RWPE1 (cell line): Measurements from ENCODE around the gene ZNF524.

Experiments
- CTCF ChIA-PET: fragments of 350-600 bp; sonication (Branson Sonifier 250); formaldehyde crosslinking; extraction: SDS; loops from one replicate; lab custom pipeline; 2021; lab: Yijun Ruan, JAX
- POLR2A ChIA-PET: fragments of 400-600 bp; formaldehyde crosslinking; extraction: SDS; loops from one replicate; lab custom pipeline; 2020; ENCODE audit warnings: antibody characterized with exemption; ENCODE audit not compliant: low non-redundant PET; lab: Yijun Ruan, JAX
- DNase-seq: peaks from one replicate; pipeline ENCODE4 v3.0.0; 2012; ENCODE audit warnings: low spot score
- H3K27ac ChIP-seq: fragments of 450-650 bp; 2 replicates; pipeline ENCODE4 v1.5.1; 2017
- TF ChIP-seq, protein P1 (sequence below): fragments of 450-650 bp; conservative IDR thresholded peaks from 2 replicates; pipeline ENCODE4 v1.5.1; 2017; ENCODE audit warnings: low read depth, mild to moderate bottlenecking

The ZNF524 gene, protein sequence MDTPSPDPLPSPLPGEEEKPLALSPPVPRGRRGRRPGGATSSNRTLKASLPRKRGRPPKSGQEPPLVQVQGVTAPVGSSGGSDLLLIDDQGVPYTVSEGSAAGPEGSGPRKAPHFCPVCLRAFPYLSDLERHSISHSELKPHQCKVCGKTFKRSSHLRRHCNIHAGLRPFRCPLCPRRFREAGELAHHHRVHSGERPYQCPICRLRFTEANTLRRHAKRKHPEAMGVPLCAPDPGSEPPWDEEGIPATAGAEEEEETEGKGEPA

DNA sequence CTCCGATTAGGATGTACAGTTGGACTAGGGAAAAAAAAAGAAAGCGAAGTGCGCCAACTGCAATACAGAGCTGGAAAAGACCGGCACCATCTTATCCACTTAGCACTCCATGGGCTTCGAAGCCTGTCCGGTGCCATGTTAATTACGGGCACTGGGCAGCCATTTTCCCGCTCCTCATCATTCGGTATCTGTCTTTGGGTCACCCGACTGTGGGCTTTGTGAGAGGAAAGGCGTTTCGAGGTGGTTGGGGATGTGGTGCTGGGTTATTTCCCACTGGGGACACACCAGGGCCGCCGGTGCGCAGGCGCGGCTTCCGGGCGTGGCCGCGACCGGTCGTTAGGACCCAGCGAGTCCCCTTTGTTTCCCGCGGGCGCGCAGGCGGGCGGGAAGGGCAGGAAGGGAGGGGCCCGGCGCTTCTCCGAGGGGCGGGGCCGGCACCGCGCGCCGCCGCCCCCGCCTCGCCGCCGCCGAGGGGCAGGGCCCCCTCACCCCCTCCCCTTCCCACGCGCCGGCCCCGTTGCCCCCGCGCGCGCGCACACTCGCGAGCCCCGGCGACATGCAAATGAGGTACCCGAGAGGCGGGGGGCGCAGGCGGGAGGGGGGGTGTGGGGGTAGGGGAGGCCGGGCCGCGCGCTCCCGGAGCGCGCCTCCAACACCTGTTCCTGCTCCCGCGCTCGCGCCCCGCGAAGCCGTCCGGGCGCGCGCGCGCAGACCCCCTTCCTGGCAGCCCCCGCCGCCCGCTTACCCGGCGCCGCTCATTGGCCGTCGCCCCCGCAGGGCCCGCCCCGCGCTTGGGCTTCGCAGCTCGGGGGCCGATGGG lies at the start of gene ZNF524:
Gene ZNF524, plus strand, starts transcription at position 447 of the 820 bp plus-strand sequence. CDS start 1,825 bp downstream, outside the sequence.
- peak; percentile 71 for DNase-seq
- ChIA-PET POLR2A (interaction anchor here (0.8 to 0.9 kb wide), 2 partner anchors 19 to 53 kb away, joined by 4 to 6 read pairs; partner anchors contain the start of gene ZNF579), CTCF (interaction anchor here (0.5 kb wide), 1 partner anchor 31 kb away, joined by 3 read pairs; no protein-coding TSS in a partner anchor)
- TF ChIP-seq, protein P1, sequence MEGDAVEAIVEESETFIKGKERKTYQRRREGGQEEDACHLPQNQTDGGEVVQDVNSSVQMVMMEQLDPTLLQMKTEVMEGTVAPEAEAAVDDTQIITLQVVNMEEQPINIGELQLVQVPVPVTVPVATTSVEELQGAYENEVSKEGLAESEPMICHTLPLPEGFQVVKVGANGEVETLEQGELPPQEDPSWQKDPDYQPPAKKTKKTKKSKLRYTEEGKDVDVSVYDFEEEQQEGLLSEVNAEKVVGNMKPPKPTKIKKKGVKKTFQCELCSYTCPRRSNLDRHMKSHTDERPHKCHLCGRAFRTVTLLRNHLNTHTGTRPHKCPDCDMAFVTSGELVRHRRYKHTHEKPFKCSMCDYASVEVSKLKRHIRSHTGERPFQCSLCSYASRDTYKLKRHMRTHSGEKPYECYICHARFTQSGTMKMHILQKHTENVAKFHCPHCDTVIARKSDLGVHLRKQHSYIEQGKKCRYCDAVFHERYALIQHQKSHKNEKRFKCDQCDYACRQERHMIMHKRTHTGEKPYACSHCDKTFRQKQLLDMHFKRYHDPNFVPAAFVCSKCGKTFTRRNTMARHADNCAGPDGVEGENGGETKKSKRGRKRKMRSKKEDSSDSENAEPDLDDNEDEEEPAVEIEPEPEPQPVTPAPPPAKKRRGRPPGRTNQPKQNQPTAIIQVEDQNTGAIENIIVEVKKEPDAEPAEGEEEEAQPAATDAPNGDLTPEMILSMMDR = no peak
- peak within 1 kb of the TSS; percentile 98 for H3K27ac ChIP-seq

DNA sequence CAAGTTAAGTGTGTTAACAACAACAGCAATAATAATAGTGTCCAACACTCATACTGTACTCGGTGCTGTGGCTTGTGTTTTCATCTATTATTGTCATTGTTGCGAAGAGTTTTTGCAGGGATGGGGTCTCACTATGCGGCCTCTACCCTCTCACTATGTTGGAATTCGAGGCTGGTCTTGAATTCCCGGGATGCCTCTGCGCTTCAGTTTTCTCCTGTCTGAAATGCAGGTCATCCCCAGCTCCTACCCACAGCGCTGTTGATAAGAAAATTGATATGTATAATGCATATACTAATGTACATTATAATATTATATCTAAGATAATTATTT lies 49.8 kb upstream of the ZNF524 start:
- no peak for DNase-seq
- H3K27ac ChIP-seq = no peak overlapping the region
- TF ChIP-seq, protein P1 = no peak
- POLR2A ChIA-PET = no interaction called here
- CTCF ChIA-PET = interaction anchor here (0.6 kb wide), 3 partner anchors 20 to 1157 kb away, joined by 3 to 4 read pairs (median 3); no protein-coding TSS in a partner anchor

DNA sequence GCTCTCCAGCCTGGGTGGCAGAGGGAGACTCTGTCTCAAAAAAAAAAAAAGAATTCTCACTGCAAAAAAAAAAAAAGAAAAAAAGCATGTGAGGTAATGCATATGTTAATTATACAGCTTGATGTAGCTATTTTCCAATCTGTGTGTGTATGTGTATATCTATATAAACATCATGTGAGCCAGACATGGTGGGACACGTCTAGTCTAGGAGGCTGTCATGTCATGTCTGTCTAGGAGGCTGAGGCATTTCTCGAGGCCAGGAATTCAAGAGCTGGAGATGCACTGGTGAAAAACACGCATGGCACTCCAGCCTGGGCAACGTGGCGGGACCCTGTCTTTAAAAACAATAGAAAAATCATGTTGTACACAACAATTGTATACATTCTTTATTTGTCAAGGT lies 47.9 kb upstream of the ZNF524 start:
- TF ChIP-seq, protein P1 = no peak
- no peak overlapping the region for H3K27ac ChIP-seq
- DNase-seq = no peak
- ChIA-PET CTCF (interaction anchor here (0.5 to 1.1 kb wide), 3 partner anchors 25 to 84 kb away, joined by 3 to 4 read pairs (median 3); no protein-coding TSS in a partner anchor), POLR2A (no interaction called here)

DNA sequence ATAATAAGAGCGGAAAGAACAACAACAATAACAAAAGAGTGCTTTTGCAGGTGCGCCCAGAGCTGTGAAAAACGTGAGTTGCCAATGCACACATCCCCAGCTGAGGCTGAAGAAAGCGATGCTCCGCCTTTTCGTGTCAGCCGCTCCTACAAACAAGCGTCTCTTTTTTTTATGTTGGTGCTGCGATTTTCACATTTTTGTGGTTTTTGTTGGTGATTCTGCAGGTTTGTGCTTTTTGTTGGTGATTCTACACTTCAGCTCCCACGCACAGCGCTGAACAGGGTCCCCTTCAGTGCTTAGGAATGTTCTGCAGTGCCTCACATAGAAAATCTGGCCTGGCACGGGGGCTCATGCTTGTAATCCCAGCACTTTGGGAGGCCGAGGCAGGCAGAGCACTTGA lies 47.5 kb upstream of the ZNF524 start:
- DNase-seq = no peak
- CTCF ChIA-PET = interaction anchor here (0.5 to 1.1 kb wide), 3 partner anchors 24 to 84 kb away, joined by 3 to 4 read pairs (median 3); no protein-coding TSS in a partner anchor
- no peak overlapping the region for H3K27ac ChIP-seq
- POLR2A ChIA-PET = no interaction called here
- TF ChIP-seq, protein P1 = no peak

DNA sequence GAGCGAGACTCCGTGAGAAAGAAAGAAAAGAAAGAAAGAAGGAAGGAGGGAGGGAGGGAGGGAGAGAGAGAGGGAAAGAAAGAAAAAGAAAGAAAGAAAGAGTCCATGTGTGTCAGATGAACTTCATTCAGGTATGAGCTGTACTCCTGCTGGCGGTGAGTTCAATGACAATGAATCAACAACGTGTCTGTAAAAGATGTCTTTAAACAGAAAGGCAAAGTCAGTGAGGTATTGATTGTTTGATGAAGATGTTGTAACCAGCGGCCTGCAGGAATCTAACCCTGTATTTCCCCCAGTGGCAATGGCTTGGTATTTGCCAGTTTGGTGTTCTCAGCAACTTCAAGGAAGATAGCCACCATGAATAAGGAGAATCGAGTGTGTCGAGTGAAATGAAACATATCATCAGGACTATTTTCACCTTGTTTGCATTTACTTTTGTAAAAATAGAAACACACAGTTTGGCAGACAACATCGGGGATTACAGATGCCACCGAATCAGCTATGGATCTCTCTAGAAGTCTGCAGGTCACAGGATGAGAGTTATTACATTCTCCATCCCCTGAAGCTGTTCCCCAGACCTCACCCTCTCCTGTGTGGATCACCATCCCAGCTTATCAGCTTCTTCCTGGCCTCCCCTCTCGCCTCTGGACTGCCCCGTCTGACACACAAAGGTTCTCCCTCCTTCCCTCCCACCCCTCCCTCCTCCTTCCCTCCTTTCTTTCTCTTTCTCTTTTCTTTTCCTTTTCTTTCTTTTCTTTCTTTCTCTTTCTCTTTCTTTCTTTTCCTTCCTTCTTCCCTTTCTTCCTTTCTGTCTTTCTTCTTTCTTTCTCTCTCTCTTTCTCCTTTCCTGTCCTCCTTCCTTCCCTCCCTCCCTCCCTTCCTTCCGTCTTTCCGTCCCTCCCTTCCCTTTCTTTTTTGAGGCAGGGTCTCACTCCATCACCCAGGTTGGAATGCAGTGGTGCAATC lies 46.6 kb upstream of the ZNF524 start:
- CTCF ChIA-PET = no interaction called here
- POLR2A ChIA-PET = no interaction called here
- H3K27ac ChIP-seq = no peak overlapping the region
- DNase-seq = no peak
- TF ChIP-seq, protein P1 = no peak

DNA sequence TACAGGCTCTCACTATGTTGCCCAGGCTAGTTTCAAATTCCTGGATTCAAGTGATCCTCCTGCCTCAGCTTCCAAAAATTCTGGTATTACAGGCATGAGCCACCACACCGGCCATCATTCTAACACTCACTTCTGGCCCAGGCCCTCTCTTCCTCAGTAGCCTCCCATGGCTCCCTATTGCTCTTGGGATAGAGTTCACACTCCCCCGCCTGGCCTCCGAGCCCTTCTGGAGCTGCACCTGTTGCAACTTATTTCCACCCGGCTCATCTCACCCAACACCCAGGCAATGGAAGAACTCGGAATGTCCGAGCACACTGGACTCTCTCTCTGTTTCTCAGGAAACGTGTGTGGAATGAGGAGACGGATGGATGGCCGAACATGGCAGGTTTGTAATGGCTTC lies 45.8 kb upstream of the ZNF524 start:
- H3K27ac ChIP-seq = no peak overlapping the region
- DNase-seq = no peak
- ChIA-PET POLR2A (no interaction called here), CTCF (no interaction called here)
- TF ChIP-seq, protein P1 = no peak
